Left colon (tissue), 2 donors: ENCODE measurements around the gene P2RY8. TPM values are rescaled to one million over a fixed set of nuclear protein-coding genes. Genes with fewer than 3 reads are reported as not detected.
"Not testable (repeated sequence)": the region's sequence is repeated elsewhere in the genome, so short reads cannot be mapped to it uniquely, and the experiment has no call there.

Experiments used
- ATAC-seq: fragments of 200-7000 bp; cut with Tn5 transposase; one replicate; pipeline ENCODE4 v1.9.1; 2020; ENCODE audit warnings: mild to moderate bottlenecking, moderate library complexity
- DNase-seq, 2 donors: peaks; one replicate each; pipeline ENCODE4 v3.0.0-alpha.2; 2020
- intact Hi-C, 2 donors: fragments of 100-400 bp; cut with DNase I in 1 of 2; cut with micrococcal nuclease in 1 of 2; formaldehyde crosslinking; loops; one replicate each; pipeline versions ENCODE4 v1.11.2 to v1.14.0; 2022; cut with DNase I, micrococcal nuclease
- total RNA-seq, 2 donors: library from RNA; stranded (reverse); fragmentation: NEBNext Ultra II Directional; extraction: Animal tissue kit (Norgen Biotek cat#: 25700); gene quantifications; one replicate each; pipeline ENCODE4 v1.2.1, GENCODE V29; 2021
- donor health status: DM: no; HTN: no; CAD: no.
- donor health status: DM: yes; HTN: yes; CAD: no.

The P2RY8 gene
- total RNA-seq, 2 donors from 2014 or later, result 0.43 to 2.1 TPM

DNA sequence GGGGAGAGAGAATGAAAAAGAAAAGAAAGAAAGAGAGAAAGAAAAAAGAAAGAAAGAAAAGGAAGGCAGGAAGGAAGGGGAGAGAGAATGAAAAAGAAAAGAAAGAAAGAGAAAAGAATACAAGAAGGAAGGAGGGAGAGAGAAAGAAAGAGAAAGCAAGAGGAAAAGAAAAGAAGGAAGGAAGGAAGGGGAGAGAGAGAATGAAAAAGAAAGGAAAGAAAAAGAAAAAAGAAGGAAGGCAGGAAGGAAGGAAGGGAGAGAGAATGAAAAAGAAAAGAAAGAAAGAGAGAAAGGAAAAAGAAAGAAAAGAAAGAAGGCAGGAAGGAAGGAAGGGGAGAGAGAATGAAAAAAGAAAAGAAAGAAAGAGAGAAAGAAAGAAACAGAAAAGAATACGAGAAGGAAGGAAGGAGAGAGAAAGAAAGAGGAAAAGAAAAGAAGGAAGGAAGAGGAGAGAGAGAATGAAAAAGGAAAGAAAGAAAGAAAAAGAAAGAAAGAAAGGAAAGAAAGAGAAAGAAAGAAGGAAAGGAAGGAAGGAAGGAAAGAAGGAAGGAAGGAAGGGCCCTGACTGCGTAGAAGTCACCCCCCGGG lies 15.1 kb upstream of the P2RY8 start:
- DNase-seq (no peak), ATAC-seq (no peak)
- intact Hi-C loops, result no loop called here

DNA sequence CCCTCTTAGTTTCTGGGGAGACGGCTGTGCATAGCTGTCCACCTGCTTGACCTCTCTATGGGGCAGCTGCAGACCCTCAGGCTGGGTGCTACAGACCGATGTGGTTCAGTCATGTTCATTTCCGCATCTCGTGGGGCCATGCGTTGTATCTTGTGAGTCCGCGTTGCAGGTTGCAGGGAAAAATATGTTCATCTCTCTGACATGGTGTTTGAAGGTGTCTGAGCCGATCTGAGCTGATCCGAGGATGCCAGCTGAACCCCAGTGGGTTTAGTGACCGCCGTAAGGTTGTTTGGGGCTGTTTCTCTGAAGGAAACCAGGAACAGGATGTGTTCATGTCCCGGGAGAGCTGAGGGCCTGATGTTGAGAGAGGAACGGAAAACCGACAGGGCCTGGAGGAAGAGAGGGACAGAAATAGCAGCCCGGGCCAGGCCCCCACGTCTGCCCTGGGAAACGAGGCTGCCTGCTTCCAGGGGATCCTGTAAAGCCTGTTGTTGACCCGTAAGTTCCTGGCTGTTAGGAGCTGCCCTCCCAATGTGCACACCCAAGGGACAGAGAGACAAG lies 9.8 kb upstream of the P2RY8 start:
- ATAC-seq, result no peak
- DNase-seq, result no peak
- intact Hi-C loops, result no loop called here

GRCh38 chrX:1545776-1546408 lies 8.9 kb upstream of the P2RY8 start:
- ATAC-seq (no peak), DNase-seq (no peak)
- intact Hi-C loops, result no loop called here

GRCh38 chrX:1542994-1543725 lies 6.2 kb upstream of the P2RY8 start:
- no peak for ATAC-seq
- intact Hi-C loops, result no loop called here
- no peak for DNase-seq

GRCh38 chrX:1539146-1539545 lies 2.2 kb upstream of the P2RY8 start:
- DNase-seq, ATAC-seq, intact Hi-C loops: not testable (repeated sequence)

DNA sequence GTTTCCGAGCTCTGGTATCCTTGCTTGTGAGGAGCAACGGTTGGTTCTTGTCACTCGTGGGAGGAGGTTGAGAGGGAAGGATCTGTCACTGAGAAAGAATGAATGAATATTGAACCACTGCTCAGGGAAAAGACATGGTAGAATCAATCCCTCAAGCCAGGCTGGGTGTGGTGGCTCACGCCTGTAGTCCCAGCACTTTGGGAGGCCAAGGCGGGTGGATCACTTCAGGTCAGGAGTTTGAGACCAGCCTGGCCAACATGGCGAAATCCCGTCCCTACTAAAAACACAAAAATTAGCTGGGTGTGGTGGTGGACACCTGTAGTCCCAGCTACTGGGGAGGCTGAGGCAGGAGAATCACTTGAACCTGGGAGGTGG lies 718 bp upstream of the P2RY8 start:
- DNase-seq, intact Hi-C loops, ATAC-seq: not testable (repeated sequence)

DNA sequence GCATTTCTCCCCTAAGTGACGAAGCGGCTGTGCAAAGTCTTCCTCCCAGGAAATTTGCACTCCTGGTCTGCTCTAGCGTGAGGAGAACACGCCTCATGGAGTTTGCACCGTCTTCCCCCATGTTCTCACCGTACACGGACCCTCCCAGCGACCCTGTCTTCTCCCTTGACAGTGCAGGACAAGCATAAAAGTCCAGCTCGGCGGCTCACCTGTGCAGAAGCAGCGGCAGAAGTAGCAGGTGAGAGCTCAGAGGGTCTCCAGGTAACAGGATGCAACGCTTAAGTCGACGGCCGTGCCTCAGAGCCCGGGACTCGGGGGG lies 314 bp downstream of the P2RY8 start:
- ATAC-seq (no peak), DNase-seq (no peak)
- intact Hi-C loops, result no loop called here

GRCh38 chrX:1535241-1536041 lies 1.5 kb downstream of the P2RY8 start:
- peak in 1 of 2 donors; percentile 28 for DNase-seq
- ATAC-seq, result no peak
- intact Hi-C loops, result no loop called here

DNA sequence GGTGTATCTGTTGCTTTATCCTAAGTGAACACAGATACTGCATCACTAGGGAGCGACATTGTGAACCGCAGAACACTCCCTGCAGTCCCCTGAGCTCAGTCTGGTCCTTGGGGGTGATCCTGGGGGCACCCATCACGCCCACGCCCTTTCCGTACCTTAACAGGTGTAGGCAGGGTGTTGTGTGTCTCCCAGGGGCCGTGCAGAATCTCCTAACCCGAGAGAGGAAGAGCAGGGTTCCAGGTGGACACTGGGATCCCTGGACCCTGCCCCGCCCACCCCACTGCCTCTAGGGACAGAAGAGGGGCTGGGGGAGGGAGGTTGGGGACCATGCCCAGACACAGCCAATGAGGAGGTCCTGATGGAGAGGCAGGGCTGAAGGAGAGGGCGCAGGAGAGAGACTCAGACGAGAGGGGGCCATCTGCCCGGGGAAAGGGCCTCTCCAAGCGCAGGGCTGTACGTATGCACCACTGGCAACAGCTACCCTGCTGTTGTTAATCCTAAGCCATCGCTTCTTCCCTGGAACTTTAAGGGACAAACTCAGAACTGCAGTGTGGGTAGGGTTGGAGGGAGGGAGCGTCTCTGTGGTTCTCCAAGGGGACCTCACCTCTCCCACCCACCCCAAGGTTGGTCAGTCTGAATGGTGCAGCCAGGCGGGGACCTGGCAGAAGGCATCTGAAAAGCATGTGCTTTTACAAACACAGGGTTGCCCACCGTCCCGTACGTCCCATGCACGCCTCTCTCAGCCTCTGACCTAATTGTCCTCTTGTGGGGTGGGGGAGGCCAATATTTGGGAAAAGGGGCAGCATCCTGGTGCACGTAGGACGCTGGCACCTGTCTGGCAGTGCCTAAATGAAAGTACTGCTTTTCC lies 2.5 kb downstream of the P2RY8 start:
- intact Hi-C loops, result no loop called here
- ATAC-seq (no peak), DNase-seq (peak in 1 of 2 donors; percentile 13)

DNA sequence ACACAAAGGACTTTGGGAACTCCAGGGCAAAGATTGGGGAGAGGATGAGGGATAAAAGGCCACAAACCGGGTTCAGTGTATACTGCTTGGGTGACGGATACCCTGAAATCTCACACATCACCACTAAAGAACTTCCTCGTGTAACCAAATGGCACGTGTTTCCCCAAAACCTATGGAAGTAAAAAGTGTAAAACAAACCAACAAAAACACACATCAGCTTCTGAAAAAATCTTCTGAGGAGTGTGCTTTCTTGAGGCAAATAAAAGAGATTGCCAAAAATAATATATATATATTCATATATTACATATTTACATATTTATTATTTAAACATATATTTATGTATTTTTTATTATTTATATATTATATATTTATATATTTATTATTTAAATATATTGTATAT lies 3.9 kb downstream of the P2RY8 start:
- intact Hi-C loops, result no loop called here
- DNase-seq, result no peak
- no peak for ATAC-seq

DNA sequence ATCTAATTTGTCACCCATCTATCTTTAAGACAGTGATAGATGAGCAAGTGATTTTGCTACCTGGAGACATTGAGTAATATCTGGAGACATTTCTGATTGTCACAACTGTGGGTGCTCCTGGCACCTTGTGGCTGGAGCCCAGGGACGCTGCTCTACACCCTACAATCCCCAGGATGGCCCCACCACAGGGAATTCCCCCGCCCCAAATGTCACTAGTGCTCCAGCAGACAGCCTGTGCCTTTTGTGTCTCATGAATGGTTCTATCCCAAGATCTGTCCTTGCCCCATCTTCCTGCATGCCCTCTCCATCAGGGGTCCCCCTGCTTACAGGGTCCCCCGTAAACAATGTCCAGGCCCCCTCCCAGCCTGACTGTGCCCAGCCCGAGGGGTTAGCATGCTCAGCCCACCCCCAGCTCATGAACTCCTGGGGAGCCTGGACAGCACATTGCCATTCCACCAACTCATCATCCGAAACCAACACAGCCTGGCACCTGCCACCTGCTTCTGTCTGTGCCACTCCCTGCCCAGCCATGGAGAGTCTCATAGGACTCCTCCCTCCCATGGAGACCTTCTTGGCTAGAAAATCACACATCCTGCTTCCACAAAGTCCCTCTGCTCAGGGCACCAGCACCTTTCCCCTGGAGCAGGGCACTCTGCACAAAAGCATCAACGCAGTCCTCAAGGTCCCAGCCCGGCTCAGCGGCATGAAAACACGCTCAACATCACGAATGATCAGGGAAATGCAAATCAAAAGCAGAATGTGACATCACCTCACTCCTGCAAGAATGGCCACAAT lies 5.7 kb downstream of the P2RY8 start:
- no peak for ATAC-seq

DNA sequence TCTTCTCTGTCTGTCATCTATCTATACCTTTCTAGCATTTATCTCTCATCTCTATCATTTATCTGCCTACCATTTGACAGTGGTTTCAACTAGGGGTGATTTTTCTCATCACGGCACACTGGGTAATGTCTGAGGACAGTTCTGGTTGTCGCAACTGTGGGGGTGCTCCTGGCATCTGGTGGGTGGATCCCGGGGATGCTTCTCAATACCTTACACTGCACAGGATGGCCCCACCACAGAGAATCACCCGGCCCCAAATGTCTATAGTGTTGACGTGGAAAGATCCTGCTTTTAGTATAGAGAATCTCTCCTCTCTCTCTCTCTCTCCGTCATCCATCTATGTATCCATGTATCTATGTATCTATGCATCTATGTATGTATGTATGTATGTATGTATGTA lies 7.2 kb downstream of the P2RY8 start:
- no peak for ATAC-seq
- no peak for DNase-seq
- intact Hi-C loops, result no loop called here

More for the DNA sequence above, 5.7 kb downstream of the P2RY8 start:
- no peak for DNase-seq
- intact Hi-C loops, result no loop called here

DNA sequence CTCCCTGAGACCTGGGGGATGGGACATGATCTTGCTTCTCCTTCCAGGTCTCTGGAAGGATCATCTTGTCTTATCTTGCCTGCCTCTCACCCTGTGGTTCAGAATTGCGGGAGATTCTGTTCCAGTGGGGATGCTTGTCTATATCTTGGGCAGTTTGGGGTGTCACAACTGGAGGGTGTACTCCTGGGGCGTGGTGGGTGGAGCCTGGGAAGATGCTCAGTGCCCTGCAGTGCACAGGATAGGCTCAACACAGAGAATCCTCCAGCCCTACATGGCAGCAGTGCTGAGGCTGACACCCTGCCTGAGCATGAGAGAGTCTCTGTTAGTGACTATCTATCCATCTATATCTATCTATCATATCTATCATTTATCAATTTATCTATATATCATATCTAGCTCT lies 7.7 kb downstream of the P2RY8 start:
- intact Hi-C loops, result no loop called here
- DNase-seq (no peak), ATAC-seq (no peak)

DNA sequence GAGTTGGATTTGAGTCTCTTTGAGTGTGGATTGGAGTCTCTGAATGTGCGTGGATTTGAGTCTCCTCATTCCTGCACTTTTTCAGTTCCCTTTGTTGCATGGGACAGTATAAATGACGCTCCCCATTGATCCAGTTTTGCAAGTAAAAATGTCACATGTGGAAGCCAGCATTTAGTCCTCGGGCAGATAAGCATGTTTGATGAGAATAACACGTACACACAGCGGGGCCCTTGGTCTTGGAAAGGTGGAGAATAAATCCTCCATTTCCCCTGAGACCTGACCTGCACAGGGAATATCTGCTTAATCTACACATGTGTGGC lies 8.1 kb downstream of the P2RY8 start:
- DNase-seq (no peak), ATAC-seq (no peak)
- intact Hi-C loops, result no loop called here

DNA sequence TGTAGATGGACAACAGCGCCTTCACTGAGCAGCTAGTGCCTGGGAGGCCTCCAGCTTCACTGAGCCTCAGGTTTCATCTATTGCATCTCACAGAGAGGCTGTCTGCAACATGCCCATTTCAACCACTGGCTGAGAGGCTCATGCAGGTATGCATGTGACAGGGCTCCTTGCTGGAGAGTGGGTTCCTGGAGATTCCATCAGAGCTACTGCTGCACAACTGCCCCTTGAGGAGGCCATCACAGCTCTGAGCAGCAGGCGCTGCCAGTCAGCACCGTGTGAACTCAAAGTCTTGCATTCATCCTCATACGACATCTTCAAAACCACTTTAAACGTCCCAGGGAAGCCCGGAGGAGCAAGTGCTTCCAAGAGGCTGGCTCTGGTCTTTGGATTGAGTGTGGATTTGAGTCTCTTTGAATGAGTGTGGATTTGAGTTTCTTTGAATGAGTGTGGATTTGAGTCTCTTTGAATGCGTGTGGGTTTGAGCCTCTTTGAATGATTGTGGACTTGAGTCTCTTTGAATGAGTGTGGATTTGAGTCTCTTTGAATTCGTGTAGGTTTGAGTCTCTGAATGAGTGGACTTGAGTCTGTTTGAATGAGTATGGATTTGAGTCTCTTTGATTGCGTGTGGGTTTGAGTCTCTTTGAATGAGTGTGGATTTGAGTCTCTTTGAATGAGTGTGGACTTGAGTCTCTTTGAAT lies 8.7 kb downstream of the P2RY8 start:
- DNase-seq (no peak), ATAC-seq (no peak)
- intact Hi-C loops, result no loop called here

DNA sequence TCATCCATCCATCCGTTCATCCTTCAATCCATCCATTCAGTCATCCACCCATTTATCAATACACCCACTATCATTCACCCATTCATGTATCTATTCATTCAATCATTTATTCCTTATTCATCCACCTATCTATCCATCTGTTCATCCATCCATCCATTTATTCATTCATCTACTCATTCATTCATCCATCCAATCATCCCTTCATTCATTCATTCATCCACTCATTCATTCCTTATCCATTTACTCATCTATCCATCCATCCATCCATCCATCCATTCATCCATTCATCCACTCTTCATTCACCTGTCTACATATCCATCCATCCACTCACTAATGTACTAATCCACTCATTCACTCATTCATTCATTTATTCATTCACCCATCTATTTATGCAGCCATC lies 9.5 kb downstream of the P2RY8 start:
- DNase-seq, result no peak
- ATAC-seq, result no peak
- intact Hi-C loops, result no loop called here

- DNase-seq, result no peak
- intact Hi-C loops, result no loop called here
- ATAC-seq, result no peak
Observed at GRCh38 chrX:1526565-1526964, 10.4 kb downstream of the P2RY8 start.
